GM19099 (cell line): Measurements from ENCODE around the gene RPL22.

Experiments
- POLR2A ChIP-seq: IDR thresholded peaks from 3 replicates; pipeline ENCODE4 v1.6.1; 2011; ENCODE audit warnings: low read depth; ENCODE audit not compliant: insufficient read length; ENCODE audit errors: extremely low read depth

RPL22 gene

GRCh38 chr1:6174621-6175410 lies 24.6 kb downstream of the RPL22 start:
- no peak for TF ChIP-seq POLR2A

- TF ChIP-seq POLR2A: no peak
Measured at GRCh38 chr1:6172549-6172948, 26.8 kb downstream of the RPL22 start.

- no peak for TF ChIP-seq POLR2A
Measured at GRCh38 chr1:6171548-6172124, 27.8 kb downstream of the RPL22 start.

- no peak for TF ChIP-seq POLR2A
Measured at GRCh38 chr1:6170742-6171201, 28.6 kb downstream of the RPL22 start.

GRCh38 chr1:6170116-6170741 lies 29.2 kb downstream of the RPL22 start:
- TF ChIP-seq POLR2A: no peak

- TF ChIP-seq POLR2A: no peak
Measured at GRCh38 chr1:6168947-6169586, 30.3 kb downstream of the RPL22 start.

GRCh38 chr1:6167391-6168303 lies 31.7 kb downstream of the RPL22 start:
- TF ChIP-seq POLR2A: no peak

- no peak for TF ChIP-seq POLR2A
Measured at GRCh38 chr1:6166655-6167390, 32.6 kb downstream of the RPL22 start.

- no peak for TF ChIP-seq POLR2A
Measured at GRCh38 chr1:6166221-6166620, 33.2 kb downstream of the RPL22 start.

GRCh38 chr1:6165441-6165985 lies 33.9 kb downstream of the RPL22 start:
- TF ChIP-seq POLR2A: no peak

GRCh38 chr1:6165027-6165426 lies 34.4 kb downstream of the RPL22 start:
- no peak for TF ChIP-seq POLR2A

GRCh38 chr1:6163973-6164617 lies 35.3 kb downstream of the RPL22 start:
- no peak for TF ChIP-seq POLR2A
